CD14-positive monocyte (primary cell): Measurements from ENCODE around the gene LIF. TPM values are rescaled to one million over a fixed set of nuclear protein-coding genes. Genes with fewer than 3 reads are reported as not detected.

Source experiments
- DNase-seq, 3 donors: peaks; one replicate each; pipeline ENCODE4 v3.0.0-alpha.2; 2011 to 2022
- H2AFZ ChIP-seq: 2 replicates; pipeline ENCODE4 v1.6.0; 2012; ENCODE audit warnings: mild to moderate bottlenecking, low read depth, low read length, inconsistent platforms; ENCODE audit not compliant: insufficient read depth, poor library complexity, severe bottlenecking
- H3K27ac ChIP-seq, 2 donors: 1 replicate in 1 of 2; 2 replicates in 1 of 2; pipeline ENCODE4 v1.5.1; 2012 to 2013; ENCODE audit warnings: low read length in 2 of 2, control low read depth in 1 of 2, inconsistent platforms in 1 of 2, low read depth in 1 of 2, mild to moderate bottlenecking in 1 of 2
- H3K27me3 ChIP-seq, 2 donors: one replicate each; pipeline versions ENCODE4 v1.6.0 to v1.6.1; 2011 to 2013; ENCODE audit warnings: low read length in 2 of 2; ENCODE audit not compliant: control insufficient read depth in 2 of 2, insufficient read depth in 2 of 2
- H3K36me3 ChIP-seq, 2 donors: replicated peaks in 1 of 2; 1 replicate in 1 of 2; 2 replicates in 1 of 2; pipeline versions ENCODE4 v1.5.1 to v1.6.1; 2012 to 2013; ENCODE audit warnings: low read length in 2 of 2, control low read depth in 1 of 2, inconsistent platforms in 1 of 2, mild to moderate bottlenecking in 1 of 2; ENCODE audit not compliant: insufficient read depth in 2 of 2, control insufficient read depth in 1 of 2
- H3K4me1 ChIP-seq, 2 donors: 1 replicate in 1 of 2; 2 replicates in 1 of 2; pipeline versions ENCODE4 v1.5.1 to v1.6.1; 2012 to 2013; ENCODE audit warnings: low read length in 2 of 2, control low read depth in 1 of 2, inconsistent platforms in 1 of 2, mild to moderate bottlenecking in 1 of 2, moderate library complexity in 1 of 2; ENCODE audit not compliant: insufficient read depth in 2 of 2, control insufficient read depth in 1 of 2
- H3K4me2 ChIP-seq: replicated peaks from 2 replicates; pipeline ENCODE3; 2012; ENCODE audit warnings: low read length, moderate library complexity, mild to moderate bottlenecking; ENCODE audit not compliant: poor library complexity, severe bottlenecking; ENCODE audit errors: extremely low read depth
- H3K4me3 ChIP-seq, 3 experiments: fragments of 200-600 bp in 1 of 3; sonication (generic) in 1 of 3; replicated peaks in 1 of 3; 1 replicate in 2 of 3; 2 replicates in 1 of 3; pipeline ENCODE4 v1.5.1; 2011 to 2013; ENCODE audit warnings: low read length in 3 of 3, mild to moderate bottlenecking in 3 of 3, control low read depth in 2 of 3, low read depth in 2 of 3, inconsistent platforms in 1 of 3, moderate library complexity in 1 of 3
- H3K79me2 ChIP-seq: 2 replicates; pipeline ENCODE4 v1.6.0; 2012; ENCODE audit warnings: mild to moderate bottlenecking, control low read depth, inconsistent platforms, low read length, moderate library complexity; ENCODE audit not compliant: insufficient read depth
- H3K9ac ChIP-seq: 2 replicates; pipeline ENCODE4 v1.6.0; 2017; ENCODE audit warnings: low read length, mild to moderate bottlenecking; ENCODE audit not compliant: insufficient read depth, poor library complexity, severe bottlenecking
- H3K9me3 ChIP-seq, 2 donors: replicated peaks in 1 of 2; 1 replicate in 1 of 2; 2 replicates in 1 of 2; pipeline versions ENCODE4 v1.5.1 to v1.6.1; 2012 to 2013; ENCODE audit warnings: low read length in 2 of 2, control low read depth in 1 of 2; ENCODE audit not compliant: control insufficient read depth in 1 of 2, insufficient read depth in 1 of 2
- H4K20me1 ChIP-seq: 2 replicates; pipeline ENCODE4 v1.6.0; 2012; ENCODE audit warnings: mild to moderate bottlenecking, low read length, control low read depth, moderate library complexity; ENCODE audit not compliant: insufficient read depth
- H3K27ac Mint-ChIP-seq, 7 donors: one replicate each; pipeline ENCODE4 v1.8.0; 2020; ENCODE audit warnings: mild to moderate bottlenecking in 7 of 7, mixed read lengths in 7 of 7, moderate library complexity in 6 of 7, inconsistent platforms in 2 of 7
- H3K27me3 Mint-ChIP-seq, 3 donors: one replicate each; pipeline ENCODE4 v1.8.0; 2021 to 2022; ENCODE audit warnings: low read depth in 3 of 3, mild to moderate bottlenecking in 3 of 3, mixed read lengths in 3 of 3, moderate library complexity in 3 of 3, inconsistent platforms in 1 of 3
- H3K36me3 Mint-ChIP-seq, 2 donors: one replicate each; pipeline ENCODE4 v1.8.0; 2020; ENCODE audit warnings: mixed read lengths in 2 of 2, inconsistent platforms in 1 of 2, mild to moderate bottlenecking in 1 of 2
- H3K4me1 Mint-ChIP-seq: one replicate; pipeline ENCODE4 v1.8.0; 2020; ENCODE audit warnings: mild to moderate bottlenecking, mixed read lengths
- H3K4me3 Mint-ChIP-seq, 2 donors: one replicate each; pipeline ENCODE4 v1.8.0; 2020; ENCODE audit warnings: mild to moderate bottlenecking in 2 of 2, mixed read lengths in 2 of 2, moderate library complexity in 1 of 2
- H3K9me3 Mint-ChIP-seq, 7 donors: one replicate each; pipeline ENCODE4 v1.8.0; 2020 to 2022; ENCODE audit warnings: mixed read lengths in 7 of 7, mild to moderate bottlenecking in 6 of 7, moderate library complexity in 6 of 7, inconsistent platforms in 2 of 7
- CTCF ChIP-seq: fragments of 200-600 bp; IDR thresholded peaks from one replicate; pipeline ENCODE4 v1.8.0; 2022; ENCODE audit warnings: antibody characterized with exemption, mild to moderate bottlenecking
- WGBS: methylation state at CpG from one replicate; pipeline ENCODE4 v1.1.5; 2013; ENCODE audit warnings: missing lambda C conversion rate; ENCODE audit not compliant: insufficient coverage; 5-methylcytosine and 5-hydroxymethylcytosine counted together
- intact Hi-C, 2 donors: fragments of 100-400 bp; cut with micrococcal nuclease; formaldehyde crosslinking; loops; one replicate each; pipeline versions ENCODE4 v1.15.0 to v1.15.1; 2023
- polyA plus RNA-seq, 3 donors: library from polyadenylated mRNA; depleted of rRNA in 1 of 3; unstranded in 2 of 3; stranded (reverse) in 1 of 3; fragments of 300-500 nt in 2 of 3; fragments of >200 nt in 1 of 3; fragmentation: Illumina TruSeq in 2 of 3; gene quantifications; 1 replicate in 2 of 3; 2 replicates in 1 of 3; pipeline ENCODE4 v1.2.3, GENCODE V29; 2012 to 2021

The LIF gene
- polyA plus RNA-seq, 3 donors, result 7.0 TPM; not detected in 2

GRCh38 chr22:30290342-30291057, 43.9 kb upstream of the LIF start:
- no peaks in the 10 kb centered on the region for H3K27me3 ChIP-seq
- peak overlapping the region; percentile 23 to 46 for H3K27ac ChIP-seq
- H3K36me3 ChIP-seq, result peaks cover 35 to 46% of the 10 kb centered on the region in 2 donors
- WGBS, result 54% methylated on average over 2 of the region's 3 CpGs
- Mint-ChIP-seq H3K36me3 (peaks cover 37 to 43% of the 10 kb centered on the region in 2 donors), H3K9me3 (peaks cover 0 to 4% (median 0%) of the 10 kb centered on the region in 7 donors), H3K27ac (peak overlapping the region; percentile 26 to 90 (median 82)), H3K27me3 (peaks cover 0 to 2% (median 0%) of the 10 kb centered on the region in 3 donors), H3K4me1 (peaks cover 27% of the 10 kb centered on the region), H3K4me3 (peak overlapping the region in 1 of 2 donors; percentile 83)
- no peaks in the 10 kb centered on the region for H3K9me3 ChIP-seq
- peaks cover 13% of the 10 kb centered on the region for H4K20me1 ChIP-seq
- H3K4me3 ChIP-seq, result peak overlapping the region in 1 of 3 experiments; percentile 82
- H3K79me2 ChIP-seq, result no peaks in the 10 kb centered on the region
- peaks cover 23 to 40% of the 10 kb centered on the region in 2 donors for H3K4me1 ChIP-seq
- H3K9ac ChIP-seq, result no peak overlapping the region
- TF ChIP-seq CTCF, result no peak
- DNase-seq, result no peak
- peak overlapping the region; percentile 90 for H3K4me2 ChIP-seq
- intact Hi-C loops, result loop anchor here in 1 of 2 donors (5.0 kb wide), 1 partner anchor 37 kb away; the partner anchor contains the start of gene TBC1D10A
- peak overlapping the region; percentile 80 for H2AFZ ChIP-seq

GRCh38 chr22:30289980-30290313, 43.4 kb upstream of the LIF start:
- no peaks in the 10 kb centered on the region for H3K79me2 ChIP-seq
- peaks cover 27% of the 10 kb centered on the region for H3K4me1 Mint-ChIP-seq
- peak overlapping the region; percentile 6 to 90 (median 82) for H3K27ac Mint-ChIP-seq
- peaks cover 30 to 41% of the 10 kb centered on the region in 2 donors for H3K36me3 ChIP-seq
- peak overlapping the region; percentile 80 for H2AFZ ChIP-seq
- H3K27me3 ChIP-seq, result no peaks in the 10 kb centered on the region
- H3K4me3 ChIP-seq, result peak overlapping the region; percentile 54 to 82 (median 62)
- peaks cover 0 to 2% (median 0%) of the 10 kb centered on the region in 3 donors for H3K27me3 Mint-ChIP-seq
- H4K20me1 ChIP-seq, result peaks cover 7% of the 10 kb centered on the region
- peak overlapping the region; percentile 65 for H3K9ac ChIP-seq
- H3K36me3 Mint-ChIP-seq, result peaks cover 33 to 38% of the 10 kb centered on the region in 2 donors
- DNase-seq, result no peak
- H3K9me3 Mint-ChIP-seq, result peaks cover 0 to 4% (median 0%) of the 10 kb centered on the region in 7 donors
- H3K4me1 ChIP-seq, result peaks cover 23 to 40% of the 10 kb centered on the region in 2 donors
- 17% methylated on average over 11 of the region's 12 CpGs for WGBS
- intact Hi-C loops, result loop anchor here (1.0 to 10.0 kb wide), 4 partner anchors 37 to 185 kb away; partner anchors contain the start of gene TBC1D10A (in 2 of the 2)
- TF ChIP-seq CTCF, result no peak
- no peaks in the 10 kb centered on the region for H3K9me3 ChIP-seq
- H3K27ac ChIP-seq, result peak overlapping the region; percentile 23 to 43
- H3K4me3 Mint-ChIP-seq, result peak overlapping the region; percentile 83 to 86
- peak overlapping the region; percentile 90 for H3K4me2 ChIP-seq
